DND-41 (cell line): ENCODE data around the gene PHACTR1.

Experiments
- ATAC-seq: fragments of 200-7000 bp; cut with Tn5 transposase; 3 replicates; pipeline ENCODE4 v1.9.1; 2021; ENCODE audit warnings: low read depth; ENCODE audit not compliant: insufficient read depth
- DNase-seq: peaks from one replicate; pipeline ENCODE4 v3.0.0-alpha.2; 2020
- H2AFZ ChIP-seq: 2 replicates; pipeline ENCODE4 v1.6.0; 2012; ENCODE audit warnings: low read depth, low read length
- H3K27ac ChIP-seq: 2 replicates; pipeline ENCODE4 v1.5.1; 2012; ENCODE audit warnings: low read length, inconsistent platforms
- H3K27me3 ChIP-seq: fragments of 200-600 bp; sonication (generic); 2 replicates; pipeline ENCODE4 v1.6.0; 2012; ENCODE audit warnings: low read length, mild to moderate bottlenecking, inconsistent platforms; ENCODE audit not compliant: insufficient read depth, poor library complexity
- H3K36me3 ChIP-seq: 2 replicates; pipeline ENCODE4 v1.5.1; 2012; ENCODE audit warnings: low read length, inconsistent platforms; ENCODE audit not compliant: insufficient read depth
- H3K4me1 ChIP-seq: 2 replicates; pipeline ENCODE4 v1.5.1; 2012; ENCODE audit warnings: mild to moderate bottlenecking, low read length; ENCODE audit not compliant: insufficient read depth
- H3K4me2 ChIP-seq: 2 replicates; pipeline ENCODE4 v1.6.0; 2012; ENCODE audit warnings: mild to moderate bottlenecking, moderate library complexity, low read length, inconsistent platforms; ENCODE audit not compliant: insufficient read depth
- H3K4me3 ChIP-seq, 2 experiments: fragments of 200-600 bp in 1 of 2; shearing (Covaris generic) in 1 of 2; 2 replicates each; pipeline ENCODE4 v1.5.1; 2012 to 2016; ENCODE audit warnings: inconsistent platforms in 2 of 2, low read length in 2 of 2, mild to moderate bottlenecking in 2 of 2, low read depth in 1 of 2, moderate library complexity in 1 of 2
- H3K79me2 ChIP-seq: 2 replicates; pipeline ENCODE4 v1.6.0; 2012; ENCODE audit warnings: low read length, inconsistent platforms; ENCODE audit not compliant: insufficient read depth
- H3K9ac ChIP-seq: 2 replicates; pipeline ENCODE4 v1.6.0; 2012; ENCODE audit warnings: low read depth, mild to moderate bottlenecking, inconsistent platforms, low read length, moderate library complexity
- H3K9me3 ChIP-seq: 2 replicates; pipeline ENCODE4 v1.5.1; 2012; ENCODE audit warnings: low read length, moderate library complexity, mild to moderate bottlenecking, inconsistent platforms; ENCODE audit not compliant: insufficient read depth, severe bottlenecking
- H4K20me1 ChIP-seq: 2 replicates; pipeline ENCODE4 v1.6.0; 2012; ENCODE audit warnings: low read length; ENCODE audit not compliant: insufficient read depth
- EZH2 ChIP-seq: IDR thresholded peaks from 3 replicates; pipeline ENCODE4 v1.6.1; 2012; ENCODE audit warnings: borderline replicate concordance, low read depth, mild to moderate bottlenecking, moderate library complexity, low read length, inconsistent platforms; ENCODE audit not compliant: severe bottlenecking
- TF ChIP-seq, protein P1 (sequence below): IDR thresholded peaks from 2 replicates; pipeline ENCODE4 v1.5.1; 2012; ENCODE audit warnings: borderline replicate concordance, low read length, moderate library complexity, mild to moderate bottlenecking; ENCODE audit not compliant: poor library complexity, severe bottlenecking; ENCODE audit errors: extremely low read depth

Gene PHACTR1

DNA sequence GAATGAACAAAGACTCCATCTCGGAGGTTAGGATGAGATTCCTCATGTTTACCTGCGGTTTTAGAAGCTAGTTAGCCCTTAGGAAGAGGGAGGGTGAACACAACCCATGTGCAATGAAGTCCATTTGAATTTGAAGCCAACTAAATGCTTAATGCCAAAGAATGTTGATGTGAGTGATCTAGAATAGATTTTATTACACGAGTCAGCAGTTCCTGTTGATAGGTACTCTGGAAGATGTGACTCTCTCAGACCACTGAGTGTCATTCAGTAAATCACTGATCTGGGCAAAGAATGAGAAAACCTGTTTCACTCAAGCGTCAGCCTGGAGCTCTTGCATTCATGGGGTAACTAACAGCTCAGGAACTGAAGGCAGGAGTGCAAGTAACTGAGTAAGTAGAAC, 505.5 kb downstream of the PHACTR1 start:
- Histone ChIP-seq H3K4me1 (no peaks in the 10 kb centered on the region), H3K9me3 (no peaks in the 10 kb centered on the region), H3K9ac (no peak overlapping the region), H3K36me3 (no peaks in the 10 kb centered on the region), H2AFZ (no peak overlapping the region), H4K20me1 (no peaks in the 10 kb centered on the region), H3K27me3 (peaks cover 4% of the 10 kb centered on the region), H3K27ac (no peak overlapping the region), H3K4me2 (no peak overlapping the region), H3K4me3 (no peak overlapping the region), H3K79me2 (no peaks in the 10 kb centered on the region)
- DNase-seq (no peak), ATAC-seq (no peak)
- TF ChIP-seq, protein P1, sequence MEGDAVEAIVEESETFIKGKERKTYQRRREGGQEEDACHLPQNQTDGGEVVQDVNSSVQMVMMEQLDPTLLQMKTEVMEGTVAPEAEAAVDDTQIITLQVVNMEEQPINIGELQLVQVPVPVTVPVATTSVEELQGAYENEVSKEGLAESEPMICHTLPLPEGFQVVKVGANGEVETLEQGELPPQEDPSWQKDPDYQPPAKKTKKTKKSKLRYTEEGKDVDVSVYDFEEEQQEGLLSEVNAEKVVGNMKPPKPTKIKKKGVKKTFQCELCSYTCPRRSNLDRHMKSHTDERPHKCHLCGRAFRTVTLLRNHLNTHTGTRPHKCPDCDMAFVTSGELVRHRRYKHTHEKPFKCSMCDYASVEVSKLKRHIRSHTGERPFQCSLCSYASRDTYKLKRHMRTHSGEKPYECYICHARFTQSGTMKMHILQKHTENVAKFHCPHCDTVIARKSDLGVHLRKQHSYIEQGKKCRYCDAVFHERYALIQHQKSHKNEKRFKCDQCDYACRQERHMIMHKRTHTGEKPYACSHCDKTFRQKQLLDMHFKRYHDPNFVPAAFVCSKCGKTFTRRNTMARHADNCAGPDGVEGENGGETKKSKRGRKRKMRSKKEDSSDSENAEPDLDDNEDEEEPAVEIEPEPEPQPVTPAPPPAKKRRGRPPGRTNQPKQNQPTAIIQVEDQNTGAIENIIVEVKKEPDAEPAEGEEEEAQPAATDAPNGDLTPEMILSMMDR = no peak
- no peak for TF ChIP-seq EZH2

DNA sequence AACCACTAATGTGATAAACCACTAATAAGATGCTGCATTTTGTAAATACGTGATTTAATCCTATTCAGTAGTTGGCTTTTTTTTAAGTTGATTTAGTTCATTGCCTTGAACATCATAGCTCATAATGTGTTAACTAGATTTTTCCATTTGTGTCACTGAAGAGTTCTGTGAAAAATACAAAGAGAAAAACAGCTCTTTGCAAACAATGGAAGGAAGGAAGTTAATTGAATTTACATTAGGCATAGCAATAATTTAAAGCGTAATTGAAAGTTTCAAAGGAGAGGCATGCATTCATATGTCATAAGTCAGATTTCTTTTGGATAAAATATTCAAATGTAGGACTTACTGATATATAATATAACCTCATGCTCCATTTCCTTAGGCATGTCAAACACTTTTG, 509.5 kb downstream of the PHACTR1 start:
- no peak for ATAC-seq

DNA sequence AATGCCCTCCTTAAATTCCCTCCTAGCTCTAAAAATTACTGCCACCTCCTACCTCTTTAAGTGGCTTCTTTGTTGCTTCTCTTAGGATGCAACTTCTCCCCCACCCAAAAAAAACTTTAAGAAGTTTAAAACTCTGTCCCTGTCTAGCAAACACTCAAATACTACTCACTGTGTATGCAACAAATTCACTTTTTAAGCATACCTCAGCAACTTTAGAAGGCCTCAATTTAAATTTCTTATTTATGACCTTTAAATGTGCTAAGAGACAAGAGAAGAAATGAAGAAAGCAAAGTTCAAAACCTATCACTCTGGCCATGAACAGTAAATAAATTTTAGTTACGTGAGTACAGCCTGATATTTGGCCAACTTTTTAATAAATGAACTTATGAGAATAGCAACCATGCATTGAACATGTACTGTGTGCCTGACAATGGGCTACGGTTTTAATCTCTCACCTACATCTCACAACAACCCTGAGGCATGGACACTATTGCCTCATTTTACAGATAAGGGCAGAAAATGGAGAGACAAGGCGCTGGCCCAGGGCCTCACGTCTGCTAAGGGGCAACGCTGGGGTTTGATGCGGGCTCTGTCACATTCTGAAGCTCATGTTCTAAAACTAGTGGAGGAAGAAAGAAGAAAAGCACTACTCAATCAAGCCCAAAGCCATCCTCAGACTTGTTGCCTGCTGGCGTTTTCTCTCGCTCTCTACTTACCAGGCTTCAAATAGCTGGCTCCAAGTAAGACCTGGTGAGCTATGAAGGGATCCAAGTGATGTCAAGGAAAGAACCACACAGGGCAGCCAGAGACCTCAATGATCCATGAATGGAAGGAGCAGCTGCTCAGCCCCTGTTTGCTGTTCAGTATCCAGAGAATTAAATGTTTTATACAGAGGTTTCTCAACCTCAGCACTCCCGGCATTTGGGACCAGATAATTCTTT, 512.0 kb downstream of the PHACTR1 start:
- no peaks in the 10 kb centered on the region for H3K9me3 ChIP-seq
- no peak overlapping the region for H2AFZ ChIP-seq
- no peak overlapping the region for H3K4me3 ChIP-seq
- H3K36me3 ChIP-seq = no peaks in the 10 kb centered on the region
- no peaks in the 10 kb centered on the region for H3K27me3 ChIP-seq
- H3K4me1 ChIP-seq = no peaks in the 10 kb centered on the region
- DNase-seq = no peak
- H3K4me2 ChIP-seq = no peak overlapping the region
- TF ChIP-seq, protein P1 = no peak
- no peak for TF ChIP-seq EZH2
- ATAC-seq = no peak
- no peak overlapping the region for H3K9ac ChIP-seq
- no peaks in the 10 kb centered on the region for H4K20me1 ChIP-seq
- H3K79me2 ChIP-seq = no peaks in the 10 kb centered on the region
- H3K27ac ChIP-seq = no peak overlapping the region

More for the DNA sequence above, 509.5 kb downstream of the PHACTR1 start:
- H3K27ac ChIP-seq = no peak overlapping the region
- no peak overlapping the region for H3K4me2 ChIP-seq
- H3K79me2 ChIP-seq = no peaks in the 10 kb centered on the region
- H3K36me3 ChIP-seq = no peaks in the 10 kb centered on the region
- no peak overlapping the region for H2AFZ ChIP-seq
- no peak overlapping the region for H3K4me3 ChIP-seq
- no peak for DNase-seq
- H3K9me3 ChIP-seq = no peaks in the 10 kb centered on the region
- H4K20me1 ChIP-seq = no peaks in the 10 kb centered on the region
- no peaks in the 10 kb centered on the region for H3K4me1 ChIP-seq
- H3K9ac ChIP-seq = no peak overlapping the region
- H3K27me3 ChIP-seq = no peaks in the 10 kb centered on the region
- TF ChIP-seq, protein P1 = no peak
- TF ChIP-seq EZH2 = no peak
